Measurements from ENCODE around the gene CAB39L. TPM values are rescaled to one million over a fixed set of nuclear protein-coding genes. Genes with fewer than 3 reads are reported as not detected.

CAB39L gene
- total and polyA plus RNA-seq, 2 experiments from 2014 or later, result 3.3 to 4.4 TPM

DNA sequence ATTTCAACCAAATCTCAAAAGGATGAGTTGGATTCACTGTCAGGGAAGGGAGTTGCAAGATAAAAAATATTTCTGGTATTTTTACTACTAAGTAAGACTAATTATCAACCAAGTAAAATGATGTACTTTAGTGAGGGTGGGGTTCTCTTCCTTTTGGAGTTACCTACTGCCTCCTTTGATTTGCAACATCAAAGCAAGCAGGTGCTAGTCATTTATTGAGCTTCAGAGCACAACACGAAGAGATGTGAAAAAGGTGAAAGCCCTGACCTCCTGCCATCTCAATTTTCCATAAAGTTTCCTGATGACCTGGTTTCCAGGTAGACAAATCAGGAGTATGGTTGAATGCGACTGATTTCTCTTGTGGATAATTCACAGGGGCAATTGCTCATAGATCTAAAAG is 100.1 kb downstream of the CAB39L start:
- Histone ChIP-seq H3K4me1 (ENCODE audit: insufficient read depth) (no peaks in the 10 kb centered on the region; the same call in 1 of the 2 replicates), H3K79me2 (replicated peaks; ENCODE audit: insufficient read depth) (no peaks in the 10 kb centered on the region), H3K4me2 (no peak overlapping the region), H2AFZ (no peak overlapping the region), H3K36me3 (ENCODE audit: insufficient read depth) (no peaks in the 10 kb centered on the region), H3K27me3 (ENCODE audit: insufficient read depth) (no peaks in the 10 kb centered on the region), H3K4me3 (no peak overlapping the region), H3F3A (replicated peaks; ENCODE audit: low read depth) (no peaks in the 10 kb centered on the region), H4K20me1 (replicated peaks; ENCODE audit: insufficient read depth) (no peaks in the 10 kb centered on the region), H3K27ac (ENCODE audit: low read depth) (no peak overlapping the region), H3K9me2 (ENCODE audit: insufficient read depth) (no peaks in the 10 kb centered on the region)
- DNase-seq (ENCODE audit: low spot score) (no peak), ATAC-seq (no peak)
- Mint-ChIP-seq H3K36me3 (ENCODE audit: low read depth) (no peaks in the 10 kb centered on the region), H3K27ac (no peak overlapping the region), H3K27me3 (ENCODE audit: insufficient read depth, low read depth, poor library complexity) (peaks cover 1% of the 10 kb centered on the region), H3K4me3 (no peak overlapping the region), H3K9me3 (no peaks in the 10 kb centered on the region), H3K4me1 (peaks cover 6% of the 10 kb centered on the region)
- TF ChIP-seq ZNF331 (CRISPR knock-in tag; IDR thresholded peaks at IDR 0.05; ENCODE audit: low read depth) (no peak), JUNB (IDR thresholded peaks at IDR 0.05; ENCODE audit: unreplicated experiment) (no peak), EZH2 (IDR thresholded peaks at IDR 0.05; ENCODE audit: low read depth, unreplicated experiment) (no peak), POLR2AphosphoS5 (IDR thresholded peaks at IDR 0.05; ENCODE audit: low read depth) (no peak), STAT1 (IDR thresholded peaks at IDR 0.05; ENCODE audit: unreplicated experiment) (no peak), ZNF114 (CRISPR knock-in tag; IDR thresholded peaks at IDR 0.05) (no peak), CREB1 (CRISPR knock-in tag; IDR thresholded peaks at IDR 0.05; ENCODE audit: low read depth) (no peak), EZH2phosphoT487 (IDR thresholded peaks at IDR 0.05; ENCODE audit: unreplicated experiment) (no peak), NANOG (IDR thresholded peaks at IDR 0.05; ENCODE audit: borderline replicate concordance) (no peak)
- TF ChIP-seq, protein P1, sequence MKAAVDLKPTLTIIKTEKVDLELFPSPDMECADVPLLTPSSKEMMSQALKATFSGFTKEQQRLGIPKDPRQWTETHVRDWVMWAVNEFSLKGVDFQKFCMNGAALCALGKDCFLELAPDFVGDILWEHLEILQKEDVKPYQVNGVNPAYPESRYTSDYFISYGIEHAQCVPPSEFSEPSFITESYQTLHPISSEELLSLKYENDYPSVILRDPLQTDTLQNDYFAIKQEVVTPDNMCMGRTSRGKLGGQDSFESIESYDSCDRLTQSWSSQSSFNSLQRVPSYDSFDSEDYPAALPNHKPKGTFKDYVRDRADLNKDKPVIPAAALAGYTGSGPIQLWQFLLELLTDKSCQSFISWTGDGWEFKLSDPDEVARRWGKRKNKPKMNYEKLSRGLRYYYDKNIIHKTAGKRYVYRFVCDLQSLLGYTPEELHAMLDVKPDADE (IDR thresholded peaks at IDR 0.05), result no peak
- TF ChIP-seq, protein P2, sequence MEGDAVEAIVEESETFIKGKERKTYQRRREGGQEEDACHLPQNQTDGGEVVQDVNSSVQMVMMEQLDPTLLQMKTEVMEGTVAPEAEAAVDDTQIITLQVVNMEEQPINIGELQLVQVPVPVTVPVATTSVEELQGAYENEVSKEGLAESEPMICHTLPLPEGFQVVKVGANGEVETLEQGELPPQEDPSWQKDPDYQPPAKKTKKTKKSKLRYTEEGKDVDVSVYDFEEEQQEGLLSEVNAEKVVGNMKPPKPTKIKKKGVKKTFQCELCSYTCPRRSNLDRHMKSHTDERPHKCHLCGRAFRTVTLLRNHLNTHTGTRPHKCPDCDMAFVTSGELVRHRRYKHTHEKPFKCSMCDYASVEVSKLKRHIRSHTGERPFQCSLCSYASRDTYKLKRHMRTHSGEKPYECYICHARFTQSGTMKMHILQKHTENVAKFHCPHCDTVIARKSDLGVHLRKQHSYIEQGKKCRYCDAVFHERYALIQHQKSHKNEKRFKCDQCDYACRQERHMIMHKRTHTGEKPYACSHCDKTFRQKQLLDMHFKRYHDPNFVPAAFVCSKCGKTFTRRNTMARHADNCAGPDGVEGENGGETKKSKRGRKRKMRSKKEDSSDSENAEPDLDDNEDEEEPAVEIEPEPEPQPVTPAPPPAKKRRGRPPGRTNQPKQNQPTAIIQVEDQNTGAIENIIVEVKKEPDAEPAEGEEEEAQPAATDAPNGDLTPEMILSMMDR (conservative IDR thresholded peaks at IDR 0.05; ENCODE audit: low read depth in 2 of 2), result no peak
- TF ChIP-seq, protein P3, sequence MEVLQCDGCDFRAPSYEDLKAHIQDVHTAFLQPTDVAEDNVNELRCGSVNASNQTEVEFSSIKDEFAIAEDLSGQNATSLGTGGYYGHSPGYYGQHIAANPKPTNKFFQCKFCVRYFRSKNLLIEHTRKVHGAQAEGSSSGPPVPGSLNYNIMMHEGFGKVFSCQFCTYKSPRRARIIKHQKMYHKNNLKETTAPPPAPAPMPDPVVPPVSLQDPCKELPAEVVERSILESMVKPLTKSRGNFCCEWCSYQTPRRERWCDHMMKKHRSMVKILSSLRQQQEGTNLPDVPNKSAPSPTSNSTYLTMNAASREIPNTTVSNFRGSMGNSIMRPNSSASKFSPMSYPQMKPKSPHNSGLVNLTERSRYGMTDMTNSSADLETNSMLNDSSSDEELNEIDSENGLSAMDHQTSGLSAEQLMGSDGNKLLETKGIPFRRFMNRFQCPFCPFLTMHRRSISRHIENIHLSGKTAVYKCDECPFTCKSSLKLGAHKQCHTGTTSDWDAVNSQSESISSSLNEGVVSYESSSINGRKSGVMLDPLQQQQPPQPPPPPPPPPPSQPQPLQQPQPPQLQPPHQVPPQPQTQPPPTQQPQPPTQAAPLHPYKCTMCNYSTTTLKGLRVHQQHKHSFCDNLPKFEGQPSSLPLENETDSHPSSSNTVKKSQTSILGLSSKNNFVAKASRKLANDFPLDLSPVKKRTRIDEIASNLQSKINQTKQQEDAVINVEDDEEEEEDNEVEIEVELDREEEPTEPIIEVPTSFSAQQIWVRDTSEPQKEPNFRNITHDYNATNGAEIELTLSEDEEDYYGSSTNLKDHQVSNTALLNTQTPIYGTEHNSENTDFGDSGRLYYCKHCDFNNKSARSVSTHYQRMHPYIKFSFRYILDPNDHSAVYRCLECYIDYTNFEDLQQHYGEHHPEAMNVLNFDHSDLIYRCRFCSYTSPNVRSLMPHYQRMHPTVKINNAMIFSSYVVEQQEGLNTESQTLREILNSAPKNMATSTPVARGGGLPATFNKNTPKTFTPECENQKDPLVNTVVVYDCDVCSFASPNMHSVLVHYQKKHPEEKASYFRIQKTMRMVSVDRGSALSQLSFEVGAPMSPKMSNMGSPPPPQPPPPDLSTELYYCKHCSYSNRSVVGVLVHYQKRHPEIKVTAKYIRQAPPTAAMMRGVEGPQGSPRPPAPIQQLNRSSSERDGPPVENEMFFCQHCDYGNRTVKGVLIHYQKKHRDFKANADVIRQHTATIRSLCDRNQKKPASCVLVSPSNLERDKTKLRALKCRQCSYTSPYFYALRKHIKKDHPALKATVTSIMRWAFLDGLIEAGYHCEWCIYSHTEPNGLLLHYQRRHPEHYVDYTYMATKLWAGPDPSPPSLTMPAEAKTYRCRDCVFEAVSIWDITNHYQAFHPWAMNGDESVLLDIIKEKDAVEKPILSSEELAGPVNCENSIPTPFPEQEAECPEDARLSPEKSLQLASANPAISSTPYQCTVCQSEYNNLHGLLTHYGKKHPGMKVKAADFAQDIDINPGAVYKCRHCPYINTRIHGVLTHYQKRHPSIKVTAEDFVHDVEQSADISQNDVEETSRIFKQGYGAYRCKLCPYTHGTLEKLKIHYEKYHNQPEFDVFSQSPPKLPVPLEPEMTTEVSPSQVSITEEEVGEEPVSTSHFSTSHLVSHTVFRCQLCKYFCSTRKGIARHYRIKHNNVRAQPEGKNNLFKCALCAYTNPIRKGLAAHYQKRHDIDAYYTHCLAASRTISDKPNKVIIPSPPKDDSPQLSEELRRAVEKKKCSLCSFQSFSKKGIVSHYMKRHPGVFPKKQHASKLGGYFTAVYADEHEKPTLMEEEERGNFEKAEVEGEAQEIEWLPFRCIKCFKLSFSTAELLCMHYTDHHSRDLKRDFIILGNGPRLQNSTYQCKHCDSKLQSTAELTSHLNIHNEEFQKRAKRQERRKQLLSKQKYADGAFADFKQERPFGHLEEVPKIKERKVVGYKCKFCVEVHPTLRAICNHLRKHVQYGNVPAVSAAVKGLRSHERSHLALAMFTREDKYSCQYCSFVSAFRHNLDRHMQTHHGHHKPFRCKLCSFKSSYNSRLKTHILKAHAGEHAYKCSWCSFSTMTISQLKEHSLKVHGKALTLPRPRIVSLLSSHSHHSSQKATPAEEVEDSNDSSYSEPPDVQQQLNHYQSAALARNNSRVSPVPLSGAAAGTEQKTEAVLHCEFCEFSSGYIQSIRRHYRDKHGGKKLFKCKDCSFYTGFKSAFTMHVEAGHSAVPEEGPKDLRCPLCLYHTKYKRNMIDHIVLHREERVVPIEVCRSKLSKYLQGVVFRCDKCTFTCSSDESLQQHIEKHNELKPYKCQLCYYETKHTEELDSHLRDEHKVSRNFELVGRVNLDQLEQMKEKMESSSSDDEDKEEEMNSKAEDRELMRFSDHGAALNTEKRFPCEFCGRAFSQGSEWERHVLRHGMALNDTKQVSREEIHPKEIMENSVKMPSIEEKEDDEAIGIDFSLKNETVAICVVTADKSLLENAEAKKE (CRISPR knock-in tag; IDR thresholded peaks at IDR 0.05), result no peak
- TF ChIP-seq, protein P4, sequence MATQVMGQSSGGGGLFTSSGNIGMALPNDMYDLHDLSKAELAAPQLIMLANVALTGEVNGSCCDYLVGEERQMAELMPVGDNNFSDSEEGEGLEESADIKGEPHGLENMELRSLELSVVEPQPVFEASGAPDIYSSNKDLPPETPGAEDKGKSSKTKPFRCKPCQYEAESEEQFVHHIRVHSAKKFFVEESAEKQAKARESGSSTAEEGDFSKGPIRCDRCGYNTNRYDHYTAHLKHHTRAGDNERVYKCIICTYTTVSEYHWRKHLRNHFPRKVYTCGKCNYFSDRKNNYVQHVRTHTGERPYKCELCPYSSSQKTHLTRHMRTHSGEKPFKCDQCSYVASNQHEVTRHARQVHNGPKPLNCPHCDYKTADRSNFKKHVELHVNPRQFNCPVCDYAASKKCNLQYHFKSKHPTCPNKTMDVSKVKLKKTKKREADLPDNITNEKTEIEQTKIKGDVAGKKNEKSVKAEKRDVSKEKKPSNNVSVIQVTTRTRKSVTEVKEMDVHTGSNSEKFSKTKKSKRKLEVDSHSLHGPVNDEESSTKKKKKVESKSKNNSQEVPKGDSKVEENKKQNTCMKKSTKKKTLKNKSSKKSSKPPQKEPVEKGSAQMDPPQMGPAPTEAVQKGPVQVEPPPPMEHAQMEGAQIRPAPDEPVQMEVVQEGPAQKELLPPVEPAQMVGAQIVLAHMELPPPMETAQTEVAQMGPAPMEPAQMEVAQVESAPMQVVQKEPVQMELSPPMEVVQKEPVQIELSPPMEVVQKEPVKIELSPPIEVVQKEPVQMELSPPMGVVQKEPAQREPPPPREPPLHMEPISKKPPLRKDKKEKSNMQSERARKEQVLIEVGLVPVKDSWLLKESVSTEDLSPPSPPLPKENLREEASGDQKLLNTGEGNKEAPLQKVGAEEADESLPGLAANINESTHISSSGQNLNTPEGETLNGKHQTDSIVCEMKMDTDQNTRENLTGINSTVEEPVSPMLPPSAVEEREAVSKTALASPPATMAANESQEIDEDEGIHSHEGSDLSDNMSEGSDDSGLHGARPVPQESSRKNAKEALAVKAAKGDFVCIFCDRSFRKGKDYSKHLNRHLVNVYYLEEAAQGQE (IDR thresholded peaks at IDR 0.05; ENCODE audit: unreplicated experiment), result no peak

Measured in GM23338 (cell line).